ENCODE data around the gene LMF1. TPM values are rescaled to one million over a fixed set of nuclear protein-coding genes. Genes with fewer than 3 reads are reported as not detected.

The LMF1 gene
- total and polyA plus RNA-seq, 2 of the 13 experiments (the other 11 are each of a cell fraction or from before 2014, with no cell fraction given): 6.8 to 8.5 TPM

DNA sequence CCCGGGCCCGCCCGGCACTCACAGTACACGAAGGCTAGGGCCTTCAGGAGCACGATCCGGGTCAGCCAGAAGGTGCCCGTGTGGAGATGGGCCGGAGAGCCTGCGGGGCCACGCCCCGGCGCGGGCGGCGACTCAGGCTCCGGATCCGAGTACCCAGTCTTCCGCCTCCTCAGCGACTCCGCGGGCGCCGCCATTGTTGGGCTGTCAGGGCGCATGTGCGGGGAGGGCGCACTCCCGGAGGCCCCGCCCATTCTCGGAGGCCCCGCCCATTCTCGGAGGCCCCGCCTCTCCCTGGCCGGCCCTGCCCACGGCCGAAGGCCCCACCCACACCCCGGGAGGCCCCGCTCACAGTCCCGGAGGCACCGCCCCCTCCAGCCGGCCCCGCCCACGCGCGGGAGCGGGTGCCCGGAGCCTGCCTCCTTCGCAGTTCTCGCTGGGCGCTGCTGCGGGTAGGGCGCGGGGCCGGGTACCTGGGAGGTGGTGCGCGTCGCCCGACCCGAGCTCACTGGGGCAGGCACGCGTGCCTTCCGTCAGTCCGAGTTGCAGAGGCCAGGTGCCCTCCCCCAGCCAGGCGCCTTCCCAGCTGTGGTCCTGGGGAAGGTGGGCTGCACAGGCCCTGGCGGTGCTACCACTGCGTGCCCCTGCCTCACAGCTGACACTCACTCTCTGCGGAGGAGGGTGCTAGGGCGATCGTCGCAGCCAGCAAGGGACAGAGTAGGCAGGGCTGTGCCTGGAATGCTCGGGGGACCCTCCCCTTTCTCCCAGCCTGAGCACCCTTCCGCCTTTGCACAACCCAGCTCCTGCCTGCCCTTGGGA lies at the start of gene LMF1 (continued):
- TF ChIP-seq, protein P1, sequence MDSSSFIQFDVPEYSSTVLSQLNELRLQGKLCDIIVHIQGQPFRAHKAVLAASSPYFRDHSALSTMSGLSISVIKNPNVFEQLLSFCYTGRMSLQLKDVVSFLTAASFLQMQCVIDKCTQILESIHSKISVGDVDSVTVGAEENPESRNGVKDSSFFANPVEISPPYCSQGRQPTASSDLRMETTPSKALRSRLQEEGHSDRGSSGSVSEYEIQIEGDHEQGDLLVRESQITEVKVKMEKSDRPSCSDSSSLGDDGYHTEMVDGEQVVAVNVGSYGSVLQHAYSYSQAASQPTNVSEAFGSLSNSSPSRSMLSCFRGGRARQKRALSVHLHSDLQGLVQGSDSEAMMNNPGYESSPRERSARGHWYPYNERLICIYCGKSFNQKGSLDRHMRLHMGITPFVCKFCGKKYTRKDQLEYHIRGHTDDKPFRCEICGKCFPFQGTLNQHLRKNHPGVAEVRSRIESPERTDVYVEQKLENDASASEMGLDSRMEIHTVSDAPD (CRISPR knock-in tag; IDR thresholded peaks at IDR 0.05): no peak
- TF ChIP-seq, protein P2, sequence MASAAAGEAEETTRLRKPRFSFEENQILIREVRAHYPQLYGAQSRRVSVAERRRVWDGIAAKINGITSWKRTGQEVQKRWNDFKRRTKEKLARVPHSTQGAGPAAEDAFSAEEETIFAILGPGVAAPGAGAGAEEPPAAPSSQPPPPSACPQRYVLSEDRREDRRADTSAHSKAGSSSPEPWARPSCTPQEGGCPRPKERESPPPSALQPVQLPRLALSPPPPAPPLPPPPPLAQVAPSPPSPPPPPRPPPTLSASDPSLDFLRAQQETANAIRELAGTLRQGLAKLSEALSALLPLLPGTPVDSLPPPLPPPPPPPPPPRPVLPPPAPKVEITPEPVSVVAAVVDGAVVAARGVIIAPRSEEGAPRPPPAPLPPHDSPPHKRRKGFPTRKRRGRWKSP (CRISPR knock-in tag; IDR thresholded peaks at IDR 0.05): peak; percentile 74
- peak; percentile 67; the same call in 1 of the 2 replicates for TF ChIP-seq NFKBIZ (CRISPR knock-in tag; IDR thresholded peaks at IDR 0.05)
- TF ChIP-seq, protein P3, sequence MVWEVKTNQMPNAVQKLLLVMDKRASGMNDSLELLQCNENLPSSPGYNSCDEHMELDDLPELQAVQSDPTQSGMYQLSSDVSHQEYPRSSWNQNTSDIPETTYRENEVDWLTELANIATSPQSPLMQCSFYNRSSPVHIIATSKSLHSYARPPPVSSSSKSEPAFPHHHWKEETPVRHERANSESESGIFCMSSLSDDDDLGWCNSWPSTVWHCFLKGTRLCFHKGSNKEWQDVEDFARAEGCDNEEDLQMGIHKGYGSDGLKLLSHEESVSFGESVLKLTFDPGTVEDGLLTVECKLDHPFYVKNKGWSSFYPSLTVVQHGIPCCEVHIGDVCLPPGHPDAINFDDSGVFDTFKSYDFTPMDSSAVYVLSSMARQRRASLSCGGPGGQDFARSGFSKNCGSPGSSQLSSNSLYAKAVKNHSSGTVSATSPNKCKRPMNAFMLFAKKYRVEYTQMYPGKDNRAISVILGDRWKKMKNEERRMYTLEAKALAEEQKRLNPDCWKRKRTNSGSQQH (CRISPR knock-in tag; IDR thresholded peaks at IDR 0.05; ENCODE audit: low read depth): no peak; the same call in 1 of the 2 replicates
- TF ChIP-seq EEA1 (CRISPR knock-in tag; IDR thresholded peaks at IDR 0.05; ENCODE audit: borderline replicate concordance): peak; percentile 74; the same call in 1 of the 2 replicates
- TF ChIP-seq, protein P4, sequence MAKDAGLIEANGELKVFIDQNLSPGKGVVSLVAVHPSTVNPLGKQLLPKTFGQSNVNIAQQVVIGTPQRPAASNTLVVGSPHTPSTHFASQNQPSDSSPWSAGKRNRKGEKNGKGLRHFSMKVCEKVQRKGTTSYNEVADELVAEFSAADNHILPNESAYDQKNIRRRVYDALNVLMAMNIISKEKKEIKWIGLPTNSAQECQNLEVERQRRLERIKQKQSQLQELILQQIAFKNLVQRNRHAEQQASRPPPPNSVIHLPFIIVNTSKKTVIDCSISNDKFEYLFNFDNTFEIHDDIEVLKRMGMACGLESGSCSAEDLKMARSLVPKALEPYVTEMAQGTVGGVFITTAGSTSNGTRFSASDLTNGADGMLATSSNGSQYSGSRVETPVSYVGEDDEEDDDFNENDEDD (CRISPR knock-in tag; IDR thresholded peaks at IDR 0.05; ENCODE audit: borderline replicate concordance): peak; percentile 10; the same call in 1 of the 2 replicates
- TF ChIP-seq ZBTB1 (CRISPR knock-in tag; IDR thresholded peaks at IDR 0.05; ENCODE audit: borderline replicate concordance): no peak
- TF ChIP-seq POGZ (CRISPR knock-in tag; IDR thresholded peaks at IDR 0.05): peak; percentile 27; the same call in 1 of the 2 replicates
- TF ChIP-seq, protein P5, sequence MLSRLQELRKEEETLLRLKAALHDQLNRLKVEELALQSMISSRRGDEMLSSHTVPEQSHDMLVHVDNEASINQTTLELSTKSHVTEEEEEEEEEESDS (CRISPR knock-in tag; IDR thresholded peaks at IDR 0.05; ENCODE audit: borderline replicate concordance): no peak
- TF ChIP-seq SMAD9 (CRISPR knock-in tag; IDR thresholded peaks at IDR 0.05): no peak
- peak; percentile 66 for TF ChIP-seq ZNF225 (CRISPR knock-in tag; IDR thresholded peaks at IDR 0.05)
- TF ChIP-seq, protein P6, sequence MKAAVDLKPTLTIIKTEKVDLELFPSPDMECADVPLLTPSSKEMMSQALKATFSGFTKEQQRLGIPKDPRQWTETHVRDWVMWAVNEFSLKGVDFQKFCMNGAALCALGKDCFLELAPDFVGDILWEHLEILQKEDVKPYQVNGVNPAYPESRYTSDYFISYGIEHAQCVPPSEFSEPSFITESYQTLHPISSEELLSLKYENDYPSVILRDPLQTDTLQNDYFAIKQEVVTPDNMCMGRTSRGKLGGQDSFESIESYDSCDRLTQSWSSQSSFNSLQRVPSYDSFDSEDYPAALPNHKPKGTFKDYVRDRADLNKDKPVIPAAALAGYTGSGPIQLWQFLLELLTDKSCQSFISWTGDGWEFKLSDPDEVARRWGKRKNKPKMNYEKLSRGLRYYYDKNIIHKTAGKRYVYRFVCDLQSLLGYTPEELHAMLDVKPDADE (CRISPR knock-in tag; IDR thresholded peaks at IDR 0.05): no peak
- TF ChIP-seq SAFB2 (CRISPR knock-in tag; IDR thresholded peaks at IDR 0.05; ENCODE audit: borderline replicate concordance, low read depth): peak; percentile 90; the same call in 1 of the 2 replicates
- TF ChIP-seq, protein P7, sequence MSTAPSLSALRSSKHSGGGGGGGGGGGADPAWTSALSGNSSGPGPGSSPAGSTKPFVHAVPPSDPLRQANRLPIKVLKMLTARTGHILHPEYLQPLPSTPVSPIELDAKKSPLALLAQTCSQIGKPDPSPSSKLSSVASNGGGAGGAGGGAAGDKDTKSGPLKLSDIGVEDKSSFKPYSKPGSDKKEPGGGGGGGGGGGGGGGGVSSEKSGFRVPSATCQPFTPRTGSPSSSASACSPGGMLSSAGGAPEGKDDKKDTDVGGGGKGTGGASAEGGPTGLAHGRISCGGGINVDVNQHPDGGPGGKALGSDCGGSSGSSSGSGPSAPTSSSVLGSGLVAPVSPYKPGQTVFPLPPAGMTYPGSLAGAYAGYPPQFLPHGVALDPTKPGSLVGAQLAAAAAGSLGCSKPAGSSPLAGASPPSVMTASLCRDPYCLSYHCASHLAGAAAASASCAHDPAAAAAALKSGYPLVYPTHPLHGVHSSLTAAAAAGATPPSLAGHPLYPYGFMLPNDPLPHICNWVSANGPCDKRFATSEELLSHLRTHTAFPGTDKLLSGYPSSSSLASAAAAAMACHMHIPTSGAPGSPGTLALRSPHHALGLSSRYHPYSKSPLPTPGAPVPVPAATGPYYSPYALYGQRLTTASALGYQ (CRISPR knock-in tag; IDR thresholded peaks at IDR 0.05): peak; percentile 71; the same call in 1 of the 2 replicates
- TF ChIP-seq AHR (CRISPR knock-in tag; IDR thresholded peaks at IDR 0.05): no peak
- TF ChIP-seq, protein P8, sequence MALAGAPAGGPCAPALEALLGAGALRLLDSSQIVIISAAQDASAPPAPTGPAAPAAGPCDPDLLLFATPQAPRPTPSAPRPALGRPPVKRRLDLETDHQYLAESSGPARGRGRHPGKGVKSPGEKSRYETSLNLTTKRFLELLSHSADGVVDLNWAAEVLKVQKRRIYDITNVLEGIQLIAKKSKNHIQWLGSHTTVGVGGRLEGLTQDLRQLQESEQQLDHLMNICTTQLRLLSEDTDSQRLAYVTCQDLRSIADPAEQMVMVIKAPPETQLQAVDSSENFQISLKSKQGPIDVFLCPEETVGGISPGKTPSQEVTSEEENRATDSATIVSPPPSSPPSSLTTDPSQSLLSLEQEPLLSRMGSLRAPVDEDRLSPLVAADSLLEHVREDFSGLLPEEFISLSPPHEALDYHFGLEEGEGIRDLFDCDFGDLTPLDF (CRISPR knock-in tag; IDR thresholded peaks at IDR 0.05): peak; percentile 48; the same call in 1 of the 2 replicates
- no peak for TF ChIP-seq ATF7 (IDR thresholded peaks at IDR 0.05)
- TF ChIP-seq ATF7 (CRISPR knock-in tag; IDR thresholded peaks at IDR 0.05): no peak; the same call in 1 of the 2 replicates

All from HepG2 (cell line).